GM13976 (cell line): ENCODE results near the gene PPARA.

Experiments
- DNase-seq: peaks from one replicate; pipeline ENCODE4 v3.0.0; 2012; ENCODE audit warnings: low spot score
- in situ Hi-C: fragments of 300-500 bp; cut with MboI; formaldehyde crosslinking; loops from one replicate; pipeline ENCODE4 v1.12.0; 2022; ENCODE audit warnings: low sequenced_read_pairs, mixed read lengths, inconsistent platforms; ENCODE audit not compliant: unreplicated experiment
- TF ChIP-seq, protein P1 (sequence below): IDR thresholded peaks from 2 replicates; pipeline ENCODE4 v1.5.1; 2012; ENCODE audit warnings: borderline replicate concordance, mild to moderate bottlenecking; ENCODE audit not compliant: insufficient read depth; ENCODE audit errors: extremely low read depth, missing control alignments, control extremely low read depth

The PPARA gene

DNA sequence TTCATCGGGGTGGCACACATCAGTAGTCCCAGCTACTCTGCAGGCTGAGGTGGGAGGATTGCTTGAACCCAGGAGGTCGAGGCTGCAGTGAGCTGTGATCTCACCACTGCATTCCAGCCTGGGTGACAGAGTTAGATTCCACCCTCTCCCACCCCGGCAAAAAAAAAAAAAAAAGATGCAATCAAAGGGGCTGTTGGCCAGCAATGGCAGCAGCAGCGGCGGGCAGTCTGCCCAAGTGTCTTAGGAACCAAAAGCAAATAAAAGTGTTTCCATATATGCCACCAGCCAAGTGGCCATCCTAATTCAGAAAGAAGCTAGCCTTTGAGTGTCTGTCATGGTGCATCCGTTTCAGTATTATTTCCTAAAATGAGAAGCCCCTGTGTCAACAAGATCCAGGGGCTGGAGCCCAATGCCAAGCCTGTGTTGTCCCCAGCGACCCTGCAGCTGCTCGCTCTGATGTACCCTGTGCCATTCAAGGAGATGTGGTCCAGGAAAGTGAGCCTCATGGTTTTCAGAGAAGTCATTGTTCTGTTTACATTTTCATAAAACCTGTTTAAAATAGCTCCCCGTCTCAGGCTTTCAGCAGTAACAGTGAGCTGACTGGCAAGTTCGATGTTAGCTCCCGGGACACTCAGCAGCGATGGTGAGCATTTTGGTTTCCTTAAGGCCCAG, 87.3 kb downstream of the PPARA start:
- in situ Hi-C loops = no loop called here
- DNase-seq = no peak
- TF ChIP-seq, protein P1, sequence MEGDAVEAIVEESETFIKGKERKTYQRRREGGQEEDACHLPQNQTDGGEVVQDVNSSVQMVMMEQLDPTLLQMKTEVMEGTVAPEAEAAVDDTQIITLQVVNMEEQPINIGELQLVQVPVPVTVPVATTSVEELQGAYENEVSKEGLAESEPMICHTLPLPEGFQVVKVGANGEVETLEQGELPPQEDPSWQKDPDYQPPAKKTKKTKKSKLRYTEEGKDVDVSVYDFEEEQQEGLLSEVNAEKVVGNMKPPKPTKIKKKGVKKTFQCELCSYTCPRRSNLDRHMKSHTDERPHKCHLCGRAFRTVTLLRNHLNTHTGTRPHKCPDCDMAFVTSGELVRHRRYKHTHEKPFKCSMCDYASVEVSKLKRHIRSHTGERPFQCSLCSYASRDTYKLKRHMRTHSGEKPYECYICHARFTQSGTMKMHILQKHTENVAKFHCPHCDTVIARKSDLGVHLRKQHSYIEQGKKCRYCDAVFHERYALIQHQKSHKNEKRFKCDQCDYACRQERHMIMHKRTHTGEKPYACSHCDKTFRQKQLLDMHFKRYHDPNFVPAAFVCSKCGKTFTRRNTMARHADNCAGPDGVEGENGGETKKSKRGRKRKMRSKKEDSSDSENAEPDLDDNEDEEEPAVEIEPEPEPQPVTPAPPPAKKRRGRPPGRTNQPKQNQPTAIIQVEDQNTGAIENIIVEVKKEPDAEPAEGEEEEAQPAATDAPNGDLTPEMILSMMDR = no peak

DNA sequence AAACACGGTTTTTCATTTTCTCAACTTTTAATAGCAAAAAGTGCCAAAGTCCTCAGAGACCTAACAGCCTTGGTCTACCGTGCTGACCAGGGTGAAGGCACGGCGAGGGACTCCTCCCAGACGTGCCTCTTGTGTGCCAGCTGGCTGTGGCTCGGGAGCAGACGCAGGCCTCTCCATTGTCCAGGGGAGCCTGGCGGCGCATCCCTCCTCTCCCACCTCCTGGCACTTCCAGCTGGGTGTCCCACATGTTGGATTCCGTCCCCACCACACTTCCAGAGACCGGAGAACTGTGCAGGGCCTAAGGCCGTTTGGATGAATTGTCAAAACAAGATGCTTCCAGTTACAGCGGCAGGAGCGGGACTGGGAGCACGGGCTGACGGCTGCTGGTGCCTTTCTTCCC, 88.2 kb downstream of the PPARA start:
- in situ Hi-C loops = no loop called here
- DNase-seq = no peak
- TF ChIP-seq, protein P1 = no peak

DNA sequence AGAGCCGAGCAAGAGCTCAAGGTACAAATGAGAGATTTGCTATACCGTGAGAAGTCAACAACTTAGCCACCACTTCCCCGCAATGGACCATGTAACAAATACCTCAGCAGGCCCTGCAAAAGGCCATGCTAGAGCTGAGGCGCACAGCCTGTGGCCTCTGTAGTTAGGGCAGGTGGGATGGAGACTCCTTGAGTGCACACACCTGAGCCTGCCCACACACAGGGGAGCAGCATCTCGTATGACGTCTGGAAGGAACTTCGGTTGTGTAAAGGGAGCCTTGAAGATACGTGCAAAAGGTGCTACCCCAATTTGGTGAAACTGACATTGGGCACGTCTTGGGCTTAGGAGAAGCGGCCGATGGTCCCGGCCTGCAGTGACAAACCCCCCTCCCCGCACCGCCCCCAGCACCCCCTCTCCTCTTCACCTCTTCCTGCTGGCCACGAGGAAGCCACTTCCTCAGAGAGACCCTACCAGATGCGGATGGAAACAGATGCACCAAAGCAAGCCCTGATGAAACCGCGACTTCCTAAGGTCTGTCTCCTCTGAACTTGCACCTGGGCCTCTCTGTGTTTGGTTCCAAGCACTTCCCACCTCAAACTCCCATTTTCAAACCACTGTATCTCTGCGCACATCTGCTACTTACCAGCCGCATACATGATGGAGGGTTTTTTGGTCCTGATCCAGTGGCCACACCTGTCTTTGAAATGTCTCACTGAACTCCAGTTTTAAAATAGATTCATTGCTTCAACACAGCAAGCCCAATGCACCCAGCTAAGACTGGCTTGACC, 89.1 kb downstream of the PPARA start:
- in situ Hi-C loops = no loop called here
- DNase-seq = no peak
- TF ChIP-seq, protein P1 = no peak

DNA sequence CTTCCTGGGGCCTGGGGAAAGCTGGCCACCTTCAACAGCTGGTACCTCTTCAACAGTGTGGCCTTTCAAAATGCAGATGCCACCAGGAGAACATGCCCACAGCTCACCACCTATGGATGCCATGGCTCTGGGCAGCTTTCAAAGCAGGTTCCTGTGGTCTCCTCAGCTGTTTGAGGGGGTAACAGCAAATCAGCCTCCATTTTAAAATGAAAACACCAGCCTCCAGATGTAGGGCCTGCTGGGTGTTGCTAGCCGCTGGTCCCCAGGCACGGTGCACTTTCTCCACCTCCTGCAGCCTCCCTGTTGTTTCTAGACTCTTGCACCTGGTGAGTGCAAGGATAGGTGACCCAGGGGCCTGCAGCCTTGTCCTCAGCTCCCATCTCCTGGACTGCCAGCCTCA, 89.7 kb downstream of the PPARA start:
- no peak for DNase-seq

DNA sequence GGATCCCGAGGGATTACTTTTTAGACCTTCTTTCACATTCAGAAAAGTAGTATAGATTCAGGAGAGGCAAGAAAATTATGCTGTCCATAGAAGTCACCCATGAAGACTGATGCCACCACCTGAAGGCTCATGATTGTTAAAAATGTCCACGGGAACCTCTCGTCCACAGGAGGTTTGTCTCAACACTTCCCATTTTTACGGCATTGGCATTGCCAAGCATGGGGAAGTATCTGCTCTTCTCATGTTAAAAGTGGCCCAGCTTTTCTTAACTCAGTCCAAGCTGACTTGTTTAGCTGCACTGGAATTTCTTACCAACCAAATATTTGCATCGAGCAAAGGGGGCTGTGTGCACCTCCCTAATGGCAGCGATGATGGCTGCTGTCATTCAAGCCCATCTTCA, 90.2 kb downstream of the PPARA start:
- DNase-seq = no peak
- in situ Hi-C loops = no loop called here
- TF ChIP-seq, protein P1 = no peak

More for the DNA sequence above, 89.7 kb downstream of the PPARA start:
- in situ Hi-C loops = no loop called here
- TF ChIP-seq, protein P1 = no peak

DNA sequence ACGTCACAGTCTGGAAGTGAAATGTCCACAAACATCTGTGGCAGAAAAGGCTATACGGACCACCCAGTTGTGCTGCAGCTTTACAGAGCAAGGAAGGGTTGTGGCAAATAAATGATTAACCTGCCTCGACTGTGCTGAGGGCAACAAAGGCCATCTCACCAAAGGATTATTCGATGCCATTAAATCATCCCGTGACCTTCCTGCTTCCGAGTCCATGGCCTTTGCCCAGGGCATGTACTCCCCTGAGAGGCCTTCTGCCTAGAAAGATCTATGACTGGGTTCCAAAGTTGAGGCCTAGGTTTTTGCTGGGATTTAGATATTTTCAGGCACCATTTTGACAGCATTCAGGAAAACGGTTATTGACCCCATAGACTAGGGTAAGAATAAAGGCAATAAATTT, 90.6 kb downstream of the PPARA start:
- no peak for DNase-seq
- TF ChIP-seq, protein P1 = no peak
- in situ Hi-C loops = no loop called here
